NCI-H2171 (cell line): Measurements from ENCODE around the gene ABCF2.

Experiments used
- DNase-seq: peaks from one replicate; lab custom pipeline; 2025; lab: John Stamatoyannopoulos, UW

The ABCF2 gene

DNA sequence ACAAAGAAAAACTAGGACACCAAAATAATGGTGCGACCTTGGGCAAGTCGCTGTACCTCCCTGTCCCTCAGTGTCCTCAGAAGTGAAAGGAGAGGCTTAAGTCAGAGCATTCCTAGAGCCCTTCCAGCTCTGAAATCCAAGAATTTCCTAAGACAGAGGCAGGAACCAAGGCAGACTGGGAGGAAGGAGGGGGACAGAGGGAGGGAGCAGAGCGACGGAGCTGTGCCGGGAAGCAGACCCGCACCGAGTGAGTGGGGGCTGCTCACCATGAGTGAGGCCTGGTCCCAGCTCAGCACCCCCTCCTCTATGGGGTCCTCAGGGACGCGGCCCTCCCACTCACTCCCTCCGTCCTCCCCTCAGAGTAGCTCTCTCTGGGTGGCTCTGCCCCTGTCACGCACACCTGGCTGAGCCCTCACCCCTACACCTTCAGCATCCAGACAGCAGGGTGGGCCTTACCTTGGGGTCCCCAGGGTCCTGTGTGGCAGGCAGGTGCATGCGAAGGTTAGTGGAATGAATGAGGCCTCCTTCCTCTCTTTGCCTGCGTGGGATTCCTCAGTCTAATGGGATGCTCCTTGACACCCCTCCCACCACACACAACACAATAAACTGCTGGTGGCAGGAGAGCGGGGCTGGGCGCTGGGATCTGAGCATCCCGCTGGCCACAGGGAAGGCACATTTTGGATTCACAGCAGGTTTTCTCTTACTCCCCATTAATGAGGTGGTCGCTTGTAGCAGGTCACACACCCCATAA lies 26.1 kb upstream of the ABCF2 start:
- DNase-seq = no peak

GRCh38 chr7:151252561-151252835 lies 25.5 kb upstream of the ABCF2 start:
- no peak for DNase-seq

GRCh38 chr7:151251689-151252560 lies 24.9 kb upstream of the ABCF2 start:
- DNase-seq = peak; percentile 68

GRCh38 chr7:151251328-151251688 lies 24.3 kb upstream of the ABCF2 start:
- peak; percentile 37 for DNase-seq

DNA sequence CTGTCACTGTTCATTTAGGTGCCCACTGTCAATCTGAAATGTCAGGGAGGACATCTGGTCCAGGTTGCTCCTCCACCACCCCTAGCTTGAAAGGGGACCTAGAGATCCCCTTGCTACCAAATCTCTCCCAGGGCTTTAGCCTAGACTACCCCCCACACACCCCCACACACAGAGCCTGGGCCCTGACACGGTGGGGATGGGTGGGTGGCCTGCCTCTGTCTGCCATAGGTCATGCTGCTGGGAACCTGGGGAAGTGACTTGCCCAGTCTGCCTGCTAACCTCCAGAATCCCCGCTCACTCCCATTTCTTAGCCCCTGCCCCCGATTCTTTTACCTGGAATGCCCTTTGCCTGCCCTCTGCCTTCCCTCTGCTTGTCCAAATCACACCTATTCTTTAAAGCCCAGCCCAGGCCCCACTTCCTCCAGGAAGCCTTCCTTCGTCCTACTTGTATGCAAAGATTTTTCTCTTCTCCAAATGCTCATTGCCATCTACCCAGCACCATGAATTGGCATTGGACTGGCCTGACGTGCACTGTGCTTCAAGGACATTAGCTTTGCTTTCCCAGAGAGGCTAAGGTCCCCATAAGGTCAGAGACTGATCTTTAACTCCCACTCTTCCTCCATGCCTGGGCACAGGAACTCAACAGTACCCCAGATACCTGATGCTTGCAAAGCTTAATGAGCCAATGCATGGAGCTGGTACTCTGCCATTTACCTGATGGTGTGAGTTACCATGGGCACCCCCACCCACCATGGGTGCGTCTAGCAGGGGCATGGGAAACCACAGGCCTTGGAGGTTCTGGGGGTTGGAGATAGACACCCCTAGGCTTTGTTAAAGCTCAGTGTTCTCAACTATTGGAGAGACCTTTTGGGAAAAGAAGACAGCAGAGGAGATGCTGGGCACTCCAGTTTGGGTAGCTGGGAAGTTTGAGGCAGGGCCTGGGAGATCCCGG lies 23.5 kb upstream of the ABCF2 start:
- no peak for DNase-seq

GRCh38 chr7:151249732-151250072 lies 22.7 kb upstream of the ABCF2 start:
- no peak for DNase-seq

- peak; percentile 20 for DNase-seq
These were observed 22.2 kb upstream of the ABCF2 start for GRCh38 chr7:151249034-151249731.

GRCh38 chr7:151248346-151249033 lies 21.5 kb upstream of the ABCF2 start, which contains the start of gene SMARCD3:
SMARCD3 (minus strand) TSS chr7:151248694; CDS start chr7:151248562, 132 bp downstream.
- peak; percentile 19 for DNase-seq

DNA sequence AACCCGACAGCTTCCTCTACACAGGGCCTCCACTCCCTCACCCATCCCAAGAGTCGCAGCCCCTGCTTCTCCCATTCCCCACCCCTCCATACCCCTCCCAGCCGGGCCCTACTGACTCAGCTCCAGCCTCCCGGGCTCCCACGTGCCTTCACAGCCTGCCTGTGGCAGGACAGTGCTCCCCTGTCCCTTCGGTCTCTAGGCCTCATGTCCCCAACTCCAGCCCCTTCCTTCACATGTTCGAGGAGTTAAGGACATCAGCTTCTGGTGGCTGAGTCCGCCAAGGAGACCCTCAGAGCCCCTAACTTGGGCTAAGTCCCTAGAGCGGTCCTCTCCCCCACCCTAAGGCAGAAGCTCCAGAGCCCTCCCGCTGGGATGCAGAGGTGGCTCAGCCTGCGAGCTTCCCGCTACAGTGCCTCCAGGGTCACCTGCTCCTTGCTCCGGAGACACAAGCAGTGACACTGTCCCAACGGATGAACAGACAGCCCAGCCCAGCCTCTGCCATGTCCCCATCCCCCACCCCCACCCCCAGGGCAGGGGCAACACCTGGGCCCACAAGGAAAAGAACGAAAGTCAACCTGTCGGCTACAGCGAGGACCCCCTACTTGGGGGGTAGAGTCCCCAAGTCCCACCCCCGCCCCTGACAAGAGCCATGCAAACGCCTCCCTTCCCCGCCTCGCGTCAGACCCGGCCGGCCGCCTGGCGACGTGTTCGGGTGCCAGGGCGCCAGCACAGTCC lies 20.8 kb upstream of the ABCF2 start:
- no peak for DNase-seq

DNA sequence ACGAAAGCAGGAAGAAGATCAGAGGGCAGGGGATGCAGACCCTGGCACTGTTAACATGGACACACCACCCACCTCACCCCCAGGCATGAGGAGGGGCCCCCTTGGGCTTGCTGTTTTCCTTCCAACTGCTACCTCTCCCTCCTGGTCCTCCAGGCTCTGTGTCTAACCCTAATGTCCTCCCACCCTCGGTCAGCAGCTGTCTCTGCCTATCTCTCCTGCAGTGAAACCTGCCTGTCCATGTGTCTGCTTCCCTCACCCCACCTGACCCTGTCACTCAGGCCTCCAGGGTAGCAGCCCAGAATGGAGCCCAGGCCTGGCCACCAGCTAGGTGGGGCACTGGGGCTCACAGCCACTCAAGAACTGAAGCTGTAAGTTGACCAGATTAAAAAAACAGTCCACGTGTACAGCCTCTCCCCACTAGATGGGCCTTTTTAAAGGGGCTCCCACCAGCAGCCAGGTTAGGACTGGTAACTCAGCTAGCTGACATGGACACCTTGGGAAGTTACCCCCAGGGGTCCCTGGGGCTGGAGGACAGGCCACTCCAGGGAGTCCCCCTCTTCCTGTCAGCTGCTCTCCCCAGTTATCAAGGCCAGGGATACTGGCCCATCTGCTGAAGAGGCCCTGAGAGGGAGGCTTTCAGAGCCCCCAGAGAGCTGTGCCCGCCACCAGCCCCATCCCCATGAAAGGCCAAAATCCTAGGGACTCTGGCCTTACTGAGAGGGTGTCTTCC lies 20.0 kb upstream of the ABCF2 start:
- DNase-seq = no peak

DNA sequence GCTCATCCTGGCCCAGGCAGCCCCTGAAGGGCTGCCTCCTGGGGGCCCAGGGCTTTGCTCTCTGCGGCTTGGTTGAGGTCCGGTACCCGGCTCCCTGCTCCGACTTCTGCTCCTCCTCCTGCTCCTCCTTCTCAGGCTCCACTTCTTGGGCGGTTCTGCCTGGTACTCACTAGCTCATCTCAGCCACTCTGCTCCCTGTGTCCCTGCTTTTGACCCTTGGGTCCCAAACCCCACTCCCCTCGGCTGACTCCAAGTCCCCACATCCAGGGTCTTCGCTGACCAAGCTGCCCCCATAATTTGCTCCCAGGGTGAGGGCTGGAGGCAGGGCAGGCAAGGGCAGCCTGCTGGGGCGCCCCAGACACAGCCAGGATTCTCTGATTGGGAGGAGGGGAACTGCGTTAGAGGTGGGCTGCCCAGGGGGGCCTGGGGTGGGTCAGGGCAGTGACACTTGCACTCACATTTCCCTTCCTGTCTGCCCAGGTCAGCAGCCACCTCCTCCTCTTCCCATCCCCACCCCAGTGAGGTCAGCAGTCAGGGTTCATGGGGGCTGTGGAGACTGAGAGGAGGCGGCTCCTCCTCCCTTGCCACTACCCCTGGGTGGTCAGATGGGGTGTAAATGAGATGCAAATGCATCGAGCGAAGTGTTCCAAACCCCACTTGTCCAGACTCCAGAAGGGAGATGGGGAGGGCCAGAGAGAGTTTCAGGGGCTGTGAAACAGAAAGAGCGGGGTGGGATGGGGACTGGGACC lies 19.3 kb upstream of the ABCF2 start:
- DNase-seq = no peak

DNA sequence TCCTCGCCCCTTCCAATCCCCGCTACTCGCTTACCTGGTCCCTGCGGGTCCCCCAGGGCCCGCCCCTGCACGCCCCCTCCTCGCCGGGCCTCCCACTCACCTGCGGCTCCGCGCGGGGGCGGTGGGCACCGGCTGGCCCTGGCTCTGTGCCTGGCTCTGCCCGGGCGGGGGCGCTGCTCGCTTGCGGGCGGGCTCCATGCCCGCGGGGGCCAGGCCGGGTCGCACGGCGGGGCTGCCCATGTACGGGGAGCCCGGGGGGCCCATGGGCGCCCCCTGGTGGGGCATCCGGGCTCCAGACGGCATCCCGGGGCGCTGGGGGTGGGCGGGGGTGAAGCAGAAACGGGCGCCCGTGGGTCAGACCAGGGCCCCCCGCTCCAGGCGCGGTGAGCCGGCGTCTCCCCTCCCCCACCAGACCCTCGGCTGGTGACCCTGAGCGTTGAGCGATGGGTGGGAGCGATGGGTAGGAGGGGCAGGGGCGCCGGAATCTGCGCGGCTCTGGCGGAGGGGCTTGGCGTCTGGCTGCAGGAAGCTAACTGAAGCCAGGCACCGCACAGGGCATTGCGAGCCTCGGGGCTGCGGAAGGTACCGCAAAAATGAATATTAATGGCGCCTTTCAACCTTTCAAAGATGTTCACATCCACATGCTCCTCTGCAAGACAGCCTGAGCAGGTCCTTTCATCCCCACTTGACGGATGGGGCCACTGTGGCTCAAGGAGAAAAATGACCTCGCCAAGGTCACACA lies 18.5 kb upstream of the ABCF2 start:
- DNase-seq = no peak

DNA sequence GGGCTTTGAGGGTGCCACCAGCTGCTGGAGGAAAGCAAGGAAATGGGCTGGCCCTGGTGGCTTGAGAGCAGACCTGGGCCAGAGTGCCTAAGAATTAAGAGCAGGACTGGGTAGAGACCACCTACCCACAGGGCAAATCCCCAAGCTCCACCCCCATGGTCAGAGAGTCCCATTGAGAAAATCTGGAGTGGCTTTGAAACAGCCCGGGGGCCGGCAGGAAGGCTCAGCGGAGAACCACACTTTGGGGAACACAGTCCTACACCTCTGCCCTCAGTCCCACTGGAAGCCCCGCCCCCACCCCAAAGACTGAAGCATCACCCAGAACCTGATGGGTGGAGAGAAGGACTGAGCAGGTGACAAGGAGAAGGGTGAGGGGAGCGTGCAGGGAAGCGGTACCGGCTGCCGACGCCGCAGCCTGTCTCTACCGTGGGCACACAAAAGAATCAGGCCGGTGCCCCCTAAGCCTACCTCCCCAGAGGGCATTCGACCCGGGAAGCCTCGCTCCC lies 17.9 kb upstream of the ABCF2 start:
- DNase-seq = peak; percentile 24

- DNase-seq = no peak
These were observed 17.3 kb upstream of the ABCF2 start for GRCh38 chr7:151244196-151244840.

DNA sequence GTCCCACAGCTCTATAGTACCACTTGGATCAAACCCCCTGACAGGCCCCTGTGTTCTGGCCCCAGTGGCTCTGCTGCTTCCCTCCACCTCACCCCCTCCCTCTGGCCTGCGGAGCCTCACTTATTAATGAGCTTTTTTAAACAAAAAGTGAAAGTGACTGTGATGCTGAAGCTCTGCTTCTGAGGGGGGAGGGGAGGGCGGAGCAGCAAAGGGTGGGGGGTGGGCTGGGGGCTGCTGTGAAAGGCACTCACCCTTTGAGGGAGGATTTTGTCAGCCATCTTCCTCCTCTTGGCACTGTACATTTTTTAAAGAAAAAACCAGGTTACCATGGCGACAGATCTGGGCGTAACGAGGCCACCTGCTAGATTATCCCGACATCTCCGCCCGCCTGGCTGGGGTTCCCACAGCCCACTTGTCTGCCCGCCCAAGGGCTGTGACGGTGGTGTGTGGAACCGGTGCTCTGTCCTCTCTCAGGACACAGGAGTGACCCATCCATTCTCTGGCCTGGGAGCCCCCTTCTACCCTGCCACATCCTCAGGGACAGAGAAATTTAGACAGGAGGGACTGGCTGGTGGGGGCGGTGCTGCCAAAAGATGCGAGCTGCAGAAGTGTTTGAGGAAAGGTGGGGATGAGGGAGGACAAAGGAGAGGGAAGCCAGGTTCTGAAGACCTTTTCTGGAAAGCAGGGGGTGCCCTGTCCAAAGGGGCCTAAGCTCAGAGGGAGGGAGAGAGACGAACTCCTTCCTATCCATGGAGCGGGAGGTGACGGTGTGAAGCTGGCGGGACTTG lies 16.6 kb upstream of the ABCF2 start:
- peak; percentile 59 for DNase-seq

DNA sequence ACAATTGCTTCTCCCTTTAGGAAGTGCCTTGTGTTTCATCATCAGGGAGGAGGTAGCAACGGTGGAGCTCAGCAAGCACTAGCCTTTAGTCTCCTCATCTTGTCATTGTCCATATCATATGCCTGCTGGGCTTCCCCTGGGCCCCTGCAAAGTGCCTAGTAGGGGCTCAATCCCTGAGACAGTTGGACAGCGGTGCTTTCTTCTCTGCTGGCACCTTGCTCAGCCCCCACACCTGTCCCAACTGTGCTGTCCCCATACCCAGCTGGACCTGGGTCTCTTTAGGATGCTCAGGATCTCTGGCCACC lies 16.0 kb upstream of the ABCF2 start:
- no peak for DNase-seq
